CD4-positive, CD25-positive, alpha-beta regulatory T cell (primary cell): Measurements from ENCODE around the gene BSPRY. TPM values are rescaled to one million over a fixed set of nuclear protein-coding genes. Genes with fewer than 3 reads are reported as not detected.
"Not testable (repeated sequence)": the region's sequence is repeated elsewhere in the genome, so short reads cannot be mapped to it uniquely, and the experiment has no call there.

Experiments
- ATAC-seq, 2 donors: fragments of 150-1000 bp; cut with Tn5 transposase; one replicate each; pipeline ENCODE4 v1.10.0; 2021; ENCODE audit warnings: low read depth in 2 of 2, moderate number of reproducible peaks in 2 of 2, moderate library complexity in 1 of 2
- DNase-seq, 3 donors: peaks; one replicate each; pipeline versions ENCODE4 v3.0.0 to v3.0.0-alpha.2; 2012 to 2022; ENCODE audit warnings: mixed read lengths in 1 of 3
- H3K27ac ChIP-seq: one replicate; pipeline ENCODE4 v1.7.0; 2013; ENCODE audit warnings: mild to moderate bottlenecking, low read length; ENCODE audit not compliant: insufficient read depth, poor library complexity, severe bottlenecking
- H3K27me3 ChIP-seq: one replicate; pipeline ENCODE4 v1.7.0; 2013; ENCODE audit warnings: low read length; ENCODE audit not compliant: control insufficient read depth, insufficient read depth
- H3K36me3 ChIP-seq: one replicate; pipeline ENCODE4 v1.7.0; 2013; ENCODE audit warnings: mild to moderate bottlenecking, low read length, moderate library complexity; ENCODE audit not compliant: control insufficient read depth, insufficient read depth
- H3K4me1 ChIP-seq: 2 replicates; pipeline ENCODE4 v1.7.0; 2013; ENCODE audit warnings: mild to moderate bottlenecking, low read length; ENCODE audit not compliant: insufficient read depth, control insufficient read depth, poor library complexity, severe bottlenecking
- H3K4me3 ChIP-seq: one replicate; pipeline ENCODE4 v1.7.0; 2013; ENCODE audit warnings: low read depth, mild to moderate bottlenecking, low read length, moderate library complexity
- H3K9me3 ChIP-seq, 2 experiments: 1 replicate in 1 of 2; 2 replicates in 1 of 2; pipeline ENCODE4 v1.7.0; 2013; ENCODE audit warnings: low read length in 2 of 2, mild to moderate bottlenecking in 1 of 2, moderate library complexity in 1 of 2; ENCODE audit not compliant: control insufficient read depth in 2 of 2
- H3K27ac Mint-ChIP-seq, 3 donors: one replicate each; pipeline ENCODE4 v1.8.0; 2020 to 2022; ENCODE audit warnings: mild to moderate bottlenecking in 3 of 3, mixed read lengths in 3 of 3, moderate library complexity in 2 of 3
- H3K27me3 Mint-ChIP-seq: one replicate; pipeline ENCODE4 v1.8.0; 2022; ENCODE audit warnings: mild to moderate bottlenecking, mixed read lengths
- H3K36me3 Mint-ChIP-seq: one replicate; pipeline ENCODE4 v1.8.0; 2020; ENCODE audit warnings: mixed read lengths
- H3K4me1 Mint-ChIP-seq, 4 donors: one replicate each; pipeline ENCODE4 v1.8.0; 2020 to 2022; ENCODE audit warnings: mixed read lengths in 4 of 4, mild to moderate bottlenecking in 1 of 4
- H3K4me3 Mint-ChIP-seq, 4 donors: one replicate each; pipeline ENCODE4 v1.8.0; 2020 to 2022; ENCODE audit warnings: mild to moderate bottlenecking in 4 of 4, mixed read lengths in 4 of 4, moderate library complexity in 3 of 4
- H3K9me3 Mint-ChIP-seq, 7 donors: one replicate each; pipeline ENCODE4 v1.8.0; 2020 to 2022; ENCODE audit warnings: mixed read lengths in 7 of 7, mild to moderate bottlenecking in 3 of 7, moderate library complexity in 2 of 7
- polyA plus RNA-seq, 4 donors: library from polyadenylated mRNA; unstranded; fragments of 300-500 nt; fragmentation: Illumina TruSeq; gene quantifications; one replicate each; pipeline ENCODE4 v1.2.3, GENCODE V29; 2021
- total RNA-seq: library from RNA; stranded (reverse); gene quantifications from one replicate; pipeline ENCODE4 v1.2.3, GENCODE V29; 2022

Gene BSPRY
- total and polyA plus RNA-seq, 5 donors from 2014 or later: 0.39 to 1.3 (median 0.57) TPM

DNA sequence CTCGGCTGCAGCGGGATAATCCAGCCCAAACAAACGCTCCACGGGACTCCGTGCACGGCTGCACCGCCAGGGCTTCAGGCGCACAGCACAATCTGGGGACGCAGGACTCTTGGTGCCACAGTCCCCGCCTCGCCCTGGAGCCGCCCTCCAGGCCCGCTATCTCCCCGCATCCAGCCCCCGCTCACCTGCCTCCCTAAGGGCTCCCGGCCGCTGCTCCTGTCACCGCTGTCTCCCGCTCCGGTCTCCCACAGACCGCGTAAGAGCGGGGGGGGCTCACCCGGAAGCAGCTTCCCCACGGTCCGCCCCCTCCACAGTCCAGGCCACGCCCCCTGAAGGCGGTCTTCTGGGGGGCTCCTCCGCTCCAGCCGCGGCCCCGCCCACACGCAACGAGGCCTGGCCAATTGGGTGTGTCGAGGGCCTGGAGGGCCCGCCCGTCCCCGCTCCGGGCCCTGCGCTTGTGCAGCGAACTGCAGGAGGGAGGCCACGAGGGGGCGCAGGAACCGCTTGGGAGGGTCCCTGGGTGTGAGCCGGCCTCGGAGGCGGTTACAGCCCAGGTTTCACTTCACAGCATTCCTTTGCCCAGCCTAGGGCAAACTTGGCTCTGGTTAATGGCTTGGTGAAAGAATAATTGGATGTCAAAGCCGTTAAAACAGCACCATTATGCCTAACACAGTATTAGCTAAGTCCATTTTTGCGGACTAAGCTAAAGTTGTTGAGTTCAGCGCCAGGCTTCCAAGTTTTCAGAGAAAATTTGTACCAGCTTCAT lies 51.9 kb downstream of the BSPRY start, which contains the start of gene ALAD:
ALAD (minus strand) TSS at position 258 of the 766 bp plus-strand sequence. CDS start 7,725 bp downstream, outside the sequence.
- H3K36me3 ChIP-seq: no peaks in the 10 kb centered on the region
- no peaks in the 10 kb centered on the region for H3K9me3 Mint-ChIP-seq
- ATAC-seq (peak; percentile 99 to 100), DNase-seq (peak; percentile 99)
- no peaks in the 10 kb centered on the region for H3K27me3 Mint-ChIP-seq
- H3K4me1 ChIP-seq: peaks cover 25% of the 10 kb centered on the region
- peak within 1 kb of the TSS; percentile 83 to 92 (median 88) for H3K27ac Mint-ChIP-seq
- H3K4me3 Mint-ChIP-seq: peak within 1 kb of the TSS; percentile 94 to 99 (median 98)
- H3K27me3 ChIP-seq: no peaks in the 10 kb centered on the region
- peak within 1 kb of the TSS; percentile 71 for H3K27ac ChIP-seq
- peaks cover 7% of the 10 kb centered on the region for H3K36me3 Mint-ChIP-seq
- H3K4me3 ChIP-seq: peak within 1 kb of the TSS; percentile 76
- H3K4me1 Mint-ChIP-seq: peaks cover 6 to 47% (median 27%) of the 10 kb centered on the region in 4 donors
- no peaks in the 10 kb centered on the region for H3K9me3 ChIP-seq

DNA sequence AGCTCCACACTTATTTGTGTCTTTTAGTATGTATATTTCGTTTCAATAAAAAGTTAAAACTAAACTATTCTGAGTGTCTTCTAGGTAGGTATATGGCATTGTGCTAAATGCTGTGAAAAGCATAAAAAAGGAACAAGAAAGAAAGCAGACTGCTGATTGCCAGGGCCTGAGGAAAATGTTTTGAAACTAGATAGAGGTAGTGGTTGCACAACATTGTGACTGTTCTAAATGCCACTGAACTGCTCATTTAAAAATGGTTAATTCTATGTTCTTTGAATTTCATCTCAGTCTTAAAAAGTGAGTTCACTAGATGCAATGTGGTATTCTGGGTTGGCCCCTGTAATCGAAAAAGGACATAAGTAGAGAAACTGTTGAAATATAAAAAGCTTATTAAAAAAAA lies 54.3 kb downstream of the BSPRY start:
- Histone ChIP-seq H3K4me3 (no peak overlapping the region), H3K27me3 (no peaks in the 10 kb centered on the region), H3K4me1 (peaks cover 25% of the 10 kb centered on the region), H3K36me3 (peaks cover 7% of the 10 kb centered on the region), H3K9me3 (no peaks in the 10 kb centered on the region), H3K27ac (no peak overlapping the region)
- Mint-ChIP-seq H3K36me3 (peaks cover 12% of the 10 kb centered on the region), H3K4me3 (peak overlapping the region in 1 of 4 donors; percentile 60), H3K9me3 (no peaks in the 10 kb centered on the region), H3K27me3 (no peaks in the 10 kb centered on the region), H3K4me1 (peaks cover 11 to 55% (median 32%) of the 10 kb centered on the region in 4 donors), H3K27ac (no peak overlapping the region)
- DNase-seq: no peak
- ATAC-seq: no peak

DNA sequence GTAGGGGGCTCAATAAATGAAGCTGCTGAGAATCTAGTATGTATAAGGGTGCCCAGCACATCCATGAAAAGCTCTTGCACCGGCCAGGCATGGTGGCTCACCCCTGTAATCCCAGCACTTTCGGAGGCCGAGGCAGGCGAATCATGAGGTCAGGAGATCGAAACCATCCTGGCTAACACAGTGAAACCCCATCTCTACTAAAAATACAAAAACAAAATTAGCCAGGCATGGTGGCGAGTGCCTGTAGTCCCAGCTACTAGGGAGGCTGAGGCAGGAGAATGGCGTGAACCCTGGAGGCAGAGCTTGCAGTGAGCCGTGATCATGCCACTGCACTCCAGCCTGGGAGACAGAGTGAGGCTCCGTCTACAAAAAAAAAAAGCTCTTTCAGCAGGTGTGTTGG lies 57.0 kb downstream of the BSPRY start:
- peaks cover 11 to 54% (median 32%) of the 10 kb centered on the region in 4 donors for H3K4me1 Mint-ChIP-seq
- H3K36me3 Mint-ChIP-seq: peaks cover 19% of the 10 kb centered on the region
- peaks cover 16% of the 10 kb centered on the region for H3K4me1 ChIP-seq
- H3K4me3 Mint-ChIP-seq: peak overlapping the region in 2 of 4 donors; percentile 83 to 88
- H3K4me3 ChIP-seq, H3K27me3 ChIP-seq, H3K27ac ChIP-seq, H3K9me3 ChIP-seq, H3K36me3 ChIP-seq, H3K9me3 Mint-ChIP-seq, H3K27me3 Mint-ChIP-seq, ATAC-seq, DNase-seq: not testable (repeated sequence)
- peak overlapping the region in 2 of 3 donors; percentile 90 to 99 for H3K27ac Mint-ChIP-seq

DNA sequence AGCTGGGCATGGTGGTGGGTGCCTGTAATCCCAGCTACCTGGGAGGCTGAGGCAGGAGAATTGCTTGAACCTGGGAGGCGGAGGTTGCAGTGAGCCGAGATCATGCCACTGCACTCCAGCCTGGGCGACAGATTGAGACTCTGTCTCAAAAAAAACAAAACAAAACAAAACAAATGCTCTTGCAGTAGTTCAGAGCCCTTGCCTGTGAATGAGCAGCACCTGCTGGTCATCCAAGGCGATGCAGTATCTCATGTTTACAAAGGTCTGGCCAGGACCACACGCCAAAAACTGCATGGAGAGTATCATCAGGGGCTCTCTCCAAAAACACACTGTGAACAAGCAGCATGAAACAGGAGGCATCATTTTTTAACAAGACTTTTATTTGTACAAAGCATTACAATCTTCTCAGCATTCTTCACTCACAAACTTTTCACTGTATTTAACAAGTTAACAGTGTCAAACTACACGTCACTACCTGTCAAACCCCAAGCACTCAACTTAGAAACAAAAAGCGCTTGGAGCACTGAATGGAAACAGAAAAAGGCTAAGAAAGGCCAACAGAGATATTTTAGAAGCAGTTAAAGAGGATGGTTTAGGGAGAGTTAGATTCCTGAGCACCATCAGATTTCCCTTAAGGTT lies 57.7 kb downstream of the BSPRY start:
- not testable (repeated sequence) for H3K4me3 ChIP-seq, H3K36me3 ChIP-seq, H3K27me3 Mint-ChIP-seq, ATAC-seq, H3K9me3 Mint-ChIP-seq, H3K27me3 ChIP-seq, H3K9me3 ChIP-seq
- peak; percentile 49 to 81 (median 67) for DNase-seq
- H3K27ac ChIP-seq: peak overlapping the region; percentile 17
- Mint-ChIP-seq H3K4me1 (peaks cover 5 to 48% (median 29%) of the 10 kb centered on the region in 4 donors), H3K27ac (peak overlapping the region; percentile 76 to 99 (median 90)), H3K4me3 (peak overlapping the region; percentile 67 to 88 (median 79)), H3K36me3 (peaks cover 19% of the 10 kb centered on the region)
- H3K4me1 ChIP-seq: peaks cover 14% of the 10 kb centered on the region

DNA sequence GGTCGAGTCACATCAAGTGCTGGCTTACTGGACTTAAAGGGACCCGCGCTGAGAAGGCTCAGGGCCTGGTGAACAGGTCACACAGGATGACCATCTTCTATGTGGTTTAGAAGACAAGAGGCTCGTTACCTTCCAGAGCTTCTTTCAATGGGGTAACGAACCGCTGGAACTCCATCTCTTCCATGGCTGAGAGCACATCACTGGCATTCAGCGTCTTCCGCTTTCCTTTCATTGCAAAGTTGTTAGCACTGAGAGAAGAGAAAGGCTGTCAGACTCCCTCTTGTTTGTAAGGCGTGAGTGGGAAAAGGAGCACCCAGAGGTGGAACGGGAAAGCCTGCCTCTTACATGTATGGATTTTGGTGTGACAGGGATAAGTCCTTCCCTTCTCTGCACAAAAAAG lies 60.1 kb downstream of the BSPRY start:
- Mint-ChIP-seq H3K27me3 (peaks cover 5% of the 10 kb centered on the region), H3K9me3 (peaks cover 0 to 2% (median 0%) of the 10 kb centered on the region in 7 donors), H3K36me3 (peaks cover 19% of the 10 kb centered on the region), H3K4me1 (peaks cover 5 to 47% (median 29%) of the 10 kb centered on the region in 4 donors), H3K4me3 (peak overlapping the region; percentile 97 to 99 (median 98)), H3K27ac (peak overlapping the region; percentile 99)
- ATAC-seq: no peak
- DNase-seq: no peak
- H3K4me1 ChIP-seq: peaks cover 14% of the 10 kb centered on the region
- H3K27ac ChIP-seq: peak overlapping the region; percentile 92
- H3K36me3 ChIP-seq: peaks cover 7% of the 10 kb centered on the region
- H3K4me3 ChIP-seq: peak overlapping the region; percentile 100
- no peaks in the 10 kb centered on the region for H3K27me3 ChIP-seq
- H3K9me3 ChIP-seq: no peaks in the 10 kb centered on the region

DNA sequence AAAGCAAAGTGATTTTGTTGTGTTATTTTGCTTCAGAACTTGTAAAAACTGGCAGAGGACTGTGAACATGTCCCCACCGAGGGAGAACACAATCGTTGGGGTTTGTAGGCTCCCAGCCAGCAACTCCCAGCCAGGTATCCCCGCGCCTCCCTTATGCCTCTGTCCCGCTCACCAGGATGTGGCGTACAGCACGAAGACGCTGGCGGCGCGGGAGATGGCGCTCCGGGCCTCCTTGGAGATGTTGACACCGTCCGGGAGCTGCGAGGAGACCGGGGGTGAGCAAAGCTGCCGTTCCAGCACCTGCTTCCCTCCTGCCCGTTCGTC lies 60.5 kb downstream of the BSPRY start:
- Histone ChIP-seq H3K9me3 (no peaks in the 10 kb centered on the region), H3K4me3 (peak overlapping the region; percentile 100), H3K27ac (peak overlapping the region; percentile 92), H3K27me3 (no peaks in the 10 kb centered on the region), H3K36me3 (peaks cover 7% of the 10 kb centered on the region), H3K4me1 (peaks cover 14% of the 10 kb centered on the region)
- ATAC-seq (peak in 1 of 2 donors; percentile 1), DNase-seq (no peak)
- Mint-ChIP-seq H3K4me1 (peaks cover 5 to 45% (median 27%) of the 10 kb centered on the region in 4 donors), H3K27ac (peak overlapping the region; percentile 99), H3K4me3 (peak overlapping the region; percentile 97 to 99 (median 98)), H3K27me3 (peaks cover 5% of the 10 kb centered on the region), H3K36me3 (peaks cover 19% of the 10 kb centered on the region), H3K9me3 (peaks cover 0 to 2% (median 0%) of the 10 kb centered on the region in 7 donors)

DNA sequence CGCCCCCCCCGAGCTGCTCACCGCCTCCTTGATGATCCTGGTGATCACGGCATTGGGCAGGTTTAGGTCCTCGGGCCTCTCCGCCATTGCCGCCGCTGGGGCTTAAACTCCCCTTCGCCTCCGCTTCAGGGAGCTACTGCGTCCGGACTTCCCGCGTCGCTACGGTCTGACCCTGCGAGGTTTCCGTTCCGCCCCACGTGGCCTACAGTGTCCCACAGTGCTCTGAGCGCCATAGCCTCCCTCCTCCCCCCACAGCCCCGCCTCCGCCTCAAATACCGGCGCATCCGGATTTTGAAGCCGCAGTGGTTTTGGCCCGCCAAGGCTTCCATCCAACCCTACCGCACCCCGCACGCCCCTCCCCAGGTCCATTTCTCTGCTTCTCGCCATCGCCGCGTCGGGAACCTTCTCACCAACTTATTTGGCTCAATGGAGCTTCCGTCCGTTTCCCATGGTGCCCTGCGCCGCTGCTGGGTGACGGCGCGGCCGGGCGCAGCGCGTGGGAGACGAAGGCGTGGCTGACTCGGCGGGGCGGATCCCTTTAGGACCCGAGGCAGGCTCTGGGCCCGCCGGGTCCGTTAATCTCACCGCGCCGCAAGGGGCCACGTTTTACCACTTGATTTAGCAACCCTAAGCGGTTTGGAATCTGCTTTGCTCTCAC lies 61.0 kb downstream of the BSPRY start, which contains the start of the genes C9orf43 and POLE3:
C9orf43 (plus strand) TSS at position 541 of the 658 bp plus-strand sequence. CDS start 2,747 bp downstream, outside the sequence.
POLE3 (minus strand) TSS at position 469 of the 658 bp plus-strand sequence; CDS start at position 87, 382 bp downstream.
- H3K4me1 Mint-ChIP-seq: peaks cover 5 to 40% (median 27%) of the 10 kb centered on the region in 4 donors
- Histone ChIP-seq H3K4me1 (peaks cover 14% of the 10 kb centered on the region), H3K27me3 (no peaks in the 10 kb centered on the region), H3K9me3 (no peaks in the 10 kb centered on the region), H3K36me3 (peaks cover 7% of the 10 kb centered on the region), H3K4me3 (peak within 1 kb of the TSS; percentile 100), H3K27ac (peak within 1 kb of the TSS; percentile 92)
- H3K27ac Mint-ChIP-seq: peak within 1 kb of the TSS; percentile 99
- peaks cover 5% of the 10 kb centered on the region for H3K27me3 Mint-ChIP-seq
- H3K9me3 Mint-ChIP-seq: peaks cover 0 to 2% (median 0%) of the 10 kb centered on the region in 7 donors
- H3K36me3 Mint-ChIP-seq: peaks cover 19% of the 10 kb centered on the region
- peak; percentile 91 for ATAC-seq
- H3K4me3 Mint-ChIP-seq: peak within 1 kb of the TSS; percentile 97 to 99 (median 98)
- peak; percentile 89 to 98 (median 95) for DNase-seq
